Erythroblast (primary cell): Measurements from ENCODE around the gene CDC20.

Source experiments
- GATA1 ChIP-seq: IDR thresholded peaks from 2 replicates; pipeline ENCODE4 v1.6.1; 2011; ENCODE audit warnings: low read depth, mild to moderate bottlenecking, control low read depth, low read length, moderate library complexity
- POLR2A ChIP-seq: IDR thresholded peaks from 2 replicates; pipeline ENCODE4 v1.6.1; 2011; ENCODE audit warnings: mild to moderate bottlenecking, low read length

GRCh38 chr1:43316738-43317520, 41.9 kb upstream of the CDC20 start:
- TF ChIP-seq POLR2A, result no peak
- no peak for TF ChIP-seq GATA1
